Erythroblast (primary cell): ENCODE data around the gene CCDC134.
A peak's percentile ranks its signal among the peaks of the same experiment; 100 is the strongest.

Source experiments
- GATA1 ChIP-seq: IDR thresholded peaks from 2 replicates; pipeline ENCODE4 v1.6.1; 2011; ENCODE audit warnings: low read depth, mild to moderate bottlenecking, control low read depth, low read length, moderate library complexity
- POLR2A ChIP-seq: IDR thresholded peaks from 2 replicates; pipeline ENCODE4 v1.6.1; 2011; ENCODE audit warnings: mild to moderate bottlenecking, low read length

GRCh38 chr22:41832553-41833368 is 32.3 kb downstream of the CCDC134 start, which contains the start of gene SREBF2:
- TF ChIP-seq POLR2A (peak; percentile 94), GATA1 (no peak)
